DMS53 treated with DMSO at 0.1 percent for 48 hours (cell line): ENCODE results near the gene DKC1.
A peak's percentile ranks its signal among the peaks of the same experiment; 100 is the strongest.

Experiments used
- DNase-seq: peaks from one replicate; lab custom pipeline; 2025; ENCODE audit not compliant: unreplicated experiment; lab: John Stamatoyannopoulos, UW

DKC1 gene

GRCh38 chrX:154735695-154736393, 26.8 kb upstream of the DKC1 start:
- no peak for DNase-seq

- DNase-seq: no peak
These were observed 25.5 kb upstream of the DKC1 start for GRCh38 chrX:154737136-154737535.

GRCh38 chrX:154738011-154738738, 24.5 kb upstream of the DKC1 start:
- DNase-seq: no peak

GRCh38 chrX:154739952-154740465, 22.7 kb upstream of the DKC1 start:
- DNase-seq: no peak

- DNase-seq: no peak
These were observed 20.1 kb upstream of the DKC1 start for GRCh38 chrX:154742613-154743012.

- DNase-seq: peak; percentile 52
These were observed 13.8 kb upstream of the DKC1 start for GRCh38 chrX:154748712-154749339.

GRCh38 chrX:154749856-154750255, 12.8 kb upstream of the DKC1 start:
- no peak for DNase-seq

- no peak for DNase-seq
These were observed 12.1 kb upstream of the DKC1 start, which contains the start of gene GAB3 for GRCh38 chrX:154750301-154751202. Gene GAB3, minus strand, starts transcription at chrX:154751077. Its CDS starts 52 bp downstream, at chrX:154751025.

GRCh38 chrX:154751203-154751668, 11.4 kb upstream of the DKC1 start:
- no peak for DNase-seq

GRCh38 chrX:154751669-154752271, 10.9 kb upstream of the DKC1 start:
- no peak for DNase-seq

- DNase-seq: no peak
These were observed 4.0 kb upstream of the DKC1 start for GRCh38 chrX:154758696-154759095.

GRCh38 chrX:154761977-154762536, 607 bp upstream of the DKC1 start:
- DNase-seq: no peak

GRCh38 chrX:154774622-154775021, 12.0 kb downstream of the DKC1 start:
- peak; percentile 63 for DNase-seq

GRCh38 chrX:154775419-154776349, 13.0 kb downstream of the DKC1 start:
- DNase-seq: peak; percentile 26

- DNase-seq: no peak
These were observed 14.1 kb downstream of the DKC1 start for GRCh38 chrX:154776753-154777152.

- no peak for DNase-seq
These were observed 16.6 kb downstream of the DKC1 start for GRCh38 chrX:154779261-154779660.

GRCh38 chrX:154780968-154781367, 18.3 kb downstream of the DKC1 start:
- no peak for DNase-seq

GRCh38 chrX:154784149-154784995, 21.7 kb downstream of the DKC1 start:
- no peak for DNase-seq
